Body of pancreas (tissue), 4 donors: ENCODE results near the gene NOD2.

Experiments
- POLR2A ChIP-seq, 3 donors: fragments of 450-650 bp; IDR thresholded peaks; one replicate each; pipeline ENCODE4 v1.6.1; 2016; ENCODE audit warnings: antibody characterized with exemption in 3 of 3, mild to moderate bottlenecking in 2 of 3
- TF ChIP-seq, protein P1 (sequence below), 7 experiments: fragments of 450-650 bp in 4 of 7; fragments of 200-600 bp in 3 of 7; sonication (generic) in 3 of 7; IDR thresholded peaks; one replicate each; pipeline ENCODE4 v1.5.1; 2016 to 2019; ENCODE audit warnings: antibody characterized with exemption in 7 of 7

DNA sequence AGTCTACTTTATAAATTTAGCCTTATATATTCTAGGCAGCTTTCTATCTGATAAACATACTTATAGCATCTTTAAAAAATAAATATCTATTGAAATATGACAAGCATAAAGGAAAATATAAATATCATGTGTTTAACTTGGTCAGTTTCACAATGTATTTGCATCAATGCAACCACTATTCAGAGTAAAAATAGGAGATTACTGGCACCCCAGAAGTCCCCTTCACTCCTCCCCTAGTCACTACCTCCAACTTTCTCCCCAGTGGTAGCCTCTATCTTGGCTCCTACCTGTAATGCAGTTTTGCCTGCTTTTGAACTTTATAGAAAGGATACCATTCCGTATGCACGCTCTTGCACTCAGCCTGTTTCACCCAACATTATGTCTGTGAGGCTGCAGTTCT, 3.2 kb upstream of the NOD2 start:
- TF ChIP-seq, protein P1, sequence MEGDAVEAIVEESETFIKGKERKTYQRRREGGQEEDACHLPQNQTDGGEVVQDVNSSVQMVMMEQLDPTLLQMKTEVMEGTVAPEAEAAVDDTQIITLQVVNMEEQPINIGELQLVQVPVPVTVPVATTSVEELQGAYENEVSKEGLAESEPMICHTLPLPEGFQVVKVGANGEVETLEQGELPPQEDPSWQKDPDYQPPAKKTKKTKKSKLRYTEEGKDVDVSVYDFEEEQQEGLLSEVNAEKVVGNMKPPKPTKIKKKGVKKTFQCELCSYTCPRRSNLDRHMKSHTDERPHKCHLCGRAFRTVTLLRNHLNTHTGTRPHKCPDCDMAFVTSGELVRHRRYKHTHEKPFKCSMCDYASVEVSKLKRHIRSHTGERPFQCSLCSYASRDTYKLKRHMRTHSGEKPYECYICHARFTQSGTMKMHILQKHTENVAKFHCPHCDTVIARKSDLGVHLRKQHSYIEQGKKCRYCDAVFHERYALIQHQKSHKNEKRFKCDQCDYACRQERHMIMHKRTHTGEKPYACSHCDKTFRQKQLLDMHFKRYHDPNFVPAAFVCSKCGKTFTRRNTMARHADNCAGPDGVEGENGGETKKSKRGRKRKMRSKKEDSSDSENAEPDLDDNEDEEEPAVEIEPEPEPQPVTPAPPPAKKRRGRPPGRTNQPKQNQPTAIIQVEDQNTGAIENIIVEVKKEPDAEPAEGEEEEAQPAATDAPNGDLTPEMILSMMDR (IDR thresholded peaks at IDR 0.05), result no peak
- no peak for TF ChIP-seq POLR2A (IDR thresholded peaks at IDR 0.05)
